Ovary (tissue), 9 donors: ENCODE measurements around the gene TMEM41B. TPM values are rescaled to one million over a fixed set of nuclear protein-coding genes. Genes with fewer than 3 reads are reported as not detected.
A peak's percentile ranks its signal among the peaks of the same experiment; 100 is the strongest.

ENCODE experiments used
- DNase-seq, 5 donors: peaks; one replicate each; pipeline ENCODE4 v3.0.0-alpha.2; 2019 to 2020
- H3K27ac ChIP-seq, 2 donors: fragments of 200-600 bp; one replicate each; pipeline versions ENCODE4 v1.5.1 to v1.8.0; 2019 to 2022
- H3K27me3 ChIP-seq: fragments of 200-600 bp; one replicate; pipeline ENCODE4 v1.8.0; 2022
- H3K36me3 ChIP-seq: fragments of 200-600 bp; sonication (generic); one replicate; pipeline ENCODE4 v1.5.1; 2019
- H3K4me1 ChIP-seq: one replicate; pipeline ENCODE4 v1.8.1; 2013; ENCODE audit warnings: mild to moderate bottlenecking, moderate library complexity; ENCODE audit not compliant: insufficient read depth
- H3K4me3 ChIP-seq: fragments of 200-600 bp; sonication (generic); one replicate; pipeline ENCODE4 v1.5.1; 2017
- H3K9me3 ChIP-seq, 2 donors: fragments of 200-600 bp in 1 of 2; sonication (generic) in 1 of 2; one replicate each; pipeline versions ENCODE4 v1.5.1 to v1.8.1; 2013 to 2019; ENCODE audit warnings: mild to moderate bottlenecking in 1 of 2, moderate library complexity in 1 of 2
- CTCF ChIP-seq, 3 donors: fragments of 450-650 bp in 2 of 3; fragments of 200-600 bp in 1 of 3; IDR thresholded peaks; one replicate each; pipeline versions ENCODE4 v1.5.1 to v1.8.0; 2016 to 2022; ENCODE audit warnings: antibody characterized with exemption in 3 of 3, mild to moderate bottlenecking in 1 of 3
- EP300 ChIP-seq: sonication (generic); formaldehyde crosslinking; IDR thresholded peaks from one replicate; pipeline ENCODE4 v1.6.1; 2017; ENCODE audit warnings: antibody characterized with exemption
- POLR2A ChIP-seq: fragments of 450-650 bp; IDR thresholded peaks from one replicate; pipeline ENCODE4 v1.6.1; 2017; ENCODE audit warnings: antibody characterized with exemption, mild to moderate bottlenecking, moderate library complexity
- WGBS, 3 donors: extraction: QIAGEN DNeasy Blood & Tissue Kit in 1 of 3; methylation state at CpG; one replicate each; pipeline versions ENCODE4 v1.1.5 to v1.1.7; 2013 to 2017; 5-methylcytosine and 5-hydroxymethylcytosine counted together
- intact Hi-C, 4 donors: fragments of 100-400 bp; cut with DNase I; formaldehyde crosslinking; loops; one replicate each; pipeline versions ENCODE4 v1.11.0 to v1.15.1; 2022 to 2023
- polyA plus RNA-seq, 2 donors: library from polyadenylated mRNA; stranded (reverse); fragments of 200-250 nt in 1 of 2; fragments of 350-450 nt in 1 of 2; fragmentation: Illumina TruSeq in 1 of 2; extraction: RNeasy Lipid Tissue Mini Kit (QIAGEN cat#74804) in 1 of 2; gene quantifications; one replicate each; pipeline ENCODE4 v1.2.3, GENCODE V29; 2013 to 2014
- small RNA-seq: library from RNA; depleted of rRNA; stranded (forward); fragments of <200 nt; gene quantifications from one replicate; pipeline ENCODE3, GENCODE V24; 2016
- total RNA-seq, 7 donors: library from RNA; depleted of rRNA in 2 of 7; stranded (reverse); fragments of >200 nt in 2 of 7; fragmentation: NEBNext Ultra II Directional in 3 of 7; extraction: Animal tissue kit (Norgen Biotek cat#: 25700) in 3 of 7; gene quantifications; one replicate each; pipeline versions ENCODE4 v1.1.0 to v1.2.4, GENCODE V29; 2016 to 2023
- donor health status: DM: no; HTN: no; CAD: no; lungs with moderate emphysema.
- donor health status: DM: no; HTN: no; CAD: no.
- donor health status: Bipolar disorder and iron deficiency.
- donor health status: DM: yes; HTN: yes; CAD: no.
- donor health status: DM: no; HTN: no; CAD: no.
- donor health status: DM: yes; HTN: yes; CAD: no.

Gene TMEM41B
- total and polyA plus RNA-seq, 9 donors: 10.0 to 29.4 (median 19.8) TPM

GRCh38 chr11:9232482-9232881 is 81.9 kb downstream of the TMEM41B start:
- 72 to 76% (median 75%) methylated on average over 3 of the region's 3 CpGs for WGBS, 3 donors

GRCh38 chr11:9231848-9232177 is 82.6 kb downstream of the TMEM41B start:
- peak overlapping the region; percentile 13 for H3K4me3 ChIP-seq

More at GRCh38 chr11:9232482-9232881, 81.9 kb downstream of the TMEM41B start:
- no peaks in the 10 kb centered on the region for H3K36me3 ChIP-seq
- H3K4me1 ChIP-seq: peaks cover 5% of the 10 kb centered on the region
- no peaks in the 10 kb centered on the region for H3K27me3 ChIP-seq
- no peak overlapping the region for H3K4me3 ChIP-seq
- TF ChIP-seq POLR2A (no peak), CTCF (IDR thresholded peaks at IDR 0.05) (no peak), EP300 (no peak)
- intact Hi-C loops: no loop called here
- DNase-seq: no peak
- H3K9me3 ChIP-seq: no peaks in the 10 kb centered on the region
- no peak overlapping the region for H3K27ac ChIP-seq

More at GRCh38 chr11:9231848-9232177, 82.6 kb downstream of the TMEM41B start:
- no peak for DNase-seq
- Histone ChIP-seq H3K36me3 (no peaks in the 10 kb centered on the region), H3K4me1 (peaks cover 5% of the 10 kb centered on the region), H3K9me3 (no peaks in the 10 kb centered on the region), H3K27me3 (no peaks in the 10 kb centered on the region), H3K27ac (no peak overlapping the region)
- 0% methylated on average over 1 of the region's 1 CpG for WGBS, 3 donors
- intact Hi-C loops: no loop called here
- TF ChIP-seq EP300: no peak
- no peak for TF ChIP-seq POLR2A

Small RNAs within 50 kb of the gene (small RNA-seq; reads per million reads assigned to genes)
- gene RF00017: not detected

Other genes starting within 250 kb of the TMEM41B start
- gene SCUBE2, start 223.0 kb downstream of the TMEM41B start, total RNA-seq: 1 to 10 TPM in 3 of 7 donors, under 1 TPM in 4; 0.12 to 3.7 (median 1.00) TPM
- 1 to 10 TPM in 1 of 2 donors, under 1 TPM in 1; 0.84 to 8.2 TPM for gene SCUBE2, start 223.0 kb downstream of the TMEM41B start, polyA plus RNA-seq
- 10 to 100 TPM; 48.6 to 73.7 (median 66.6) TPM for gene DENND5A, start 49.2 kb downstream of the TMEM41B start, total RNA-seq
- gene DENND5A, start 49.2 kb downstream of the TMEM41B start, polyA plus RNA-seq: 100 to 1,000 TPM in 1 of 2 donors, 10 to 100 TPM in 1; 44.2 to 122 TPM
- 100 to 1,000 TPM in 5 of 7 donors, 10 to 100 TPM in 2; 74.6 to 122 (median 108) TPM for gene IPO7, start 70.1 kb upstream of the TMEM41B start, total RNA-seq
- gene IPO7, start 70.1 kb upstream of the TMEM41B start, polyA plus RNA-seq: 10 to 100 TPM; 32.3 to 57.2 TPM
- gene ZNF143, start 146.4 kb upstream of the TMEM41B start, total RNA-seq: 10 to 100 TPM; 12.6 to 48.7 (median 32.3) TPM
- 10 to 100 TPM; 16.3 to 23.2 TPM for gene ZNF143, start 146.4 kb upstream of the TMEM41B start, polyA plus RNA-seq